IPS-18a (cell line): Measurements from ENCODE around the gene TCF15.

Source experiments
- H3K27ac ChIP-seq: one replicate; pipeline ENCODE4 v1.5.1; 2013; ENCODE audit warnings: low read length
- H3K27me3 ChIP-seq: one replicate; pipeline ENCODE4 v1.6.1; 2013; ENCODE audit warnings: mild to moderate bottlenecking, low read length; ENCODE audit not compliant: control insufficient read depth, insufficient read depth
- H3K36me3 ChIP-seq: one replicate; pipeline ENCODE4 v1.6.1; 2013; ENCODE audit warnings: low read depth, low read length; ENCODE audit not compliant: control insufficient read depth
- H3K4me1 ChIP-seq: one replicate; pipeline ENCODE4 v1.6.1; 2013; ENCODE audit warnings: low read depth, low read length; ENCODE audit not compliant: control insufficient read depth
- H3K4me3 ChIP-seq: one replicate; pipeline ENCODE4 v1.5.1; 2013; ENCODE audit warnings: low read length
- H3K9ac ChIP-seq: one replicate; pipeline ENCODE4 v1.6.1; 2013; ENCODE audit warnings: mild to moderate bottlenecking, low read length, moderate library complexity
- H3K9me3 ChIP-seq: one replicate; pipeline ENCODE4 v1.6.1; 2013; ENCODE audit warnings: low read depth, low read length; ENCODE audit not compliant: control insufficient read depth

Gene TCF15, protein sequence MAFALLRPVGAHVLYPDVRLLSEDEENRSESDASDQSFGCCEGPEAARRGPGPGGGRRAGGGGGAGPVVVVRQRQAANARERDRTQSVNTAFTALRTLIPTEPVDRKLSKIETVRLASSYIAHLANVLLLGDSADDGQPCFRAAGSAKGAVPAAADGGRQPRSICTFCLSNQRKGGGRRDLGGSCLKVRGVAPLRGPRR

DNA sequence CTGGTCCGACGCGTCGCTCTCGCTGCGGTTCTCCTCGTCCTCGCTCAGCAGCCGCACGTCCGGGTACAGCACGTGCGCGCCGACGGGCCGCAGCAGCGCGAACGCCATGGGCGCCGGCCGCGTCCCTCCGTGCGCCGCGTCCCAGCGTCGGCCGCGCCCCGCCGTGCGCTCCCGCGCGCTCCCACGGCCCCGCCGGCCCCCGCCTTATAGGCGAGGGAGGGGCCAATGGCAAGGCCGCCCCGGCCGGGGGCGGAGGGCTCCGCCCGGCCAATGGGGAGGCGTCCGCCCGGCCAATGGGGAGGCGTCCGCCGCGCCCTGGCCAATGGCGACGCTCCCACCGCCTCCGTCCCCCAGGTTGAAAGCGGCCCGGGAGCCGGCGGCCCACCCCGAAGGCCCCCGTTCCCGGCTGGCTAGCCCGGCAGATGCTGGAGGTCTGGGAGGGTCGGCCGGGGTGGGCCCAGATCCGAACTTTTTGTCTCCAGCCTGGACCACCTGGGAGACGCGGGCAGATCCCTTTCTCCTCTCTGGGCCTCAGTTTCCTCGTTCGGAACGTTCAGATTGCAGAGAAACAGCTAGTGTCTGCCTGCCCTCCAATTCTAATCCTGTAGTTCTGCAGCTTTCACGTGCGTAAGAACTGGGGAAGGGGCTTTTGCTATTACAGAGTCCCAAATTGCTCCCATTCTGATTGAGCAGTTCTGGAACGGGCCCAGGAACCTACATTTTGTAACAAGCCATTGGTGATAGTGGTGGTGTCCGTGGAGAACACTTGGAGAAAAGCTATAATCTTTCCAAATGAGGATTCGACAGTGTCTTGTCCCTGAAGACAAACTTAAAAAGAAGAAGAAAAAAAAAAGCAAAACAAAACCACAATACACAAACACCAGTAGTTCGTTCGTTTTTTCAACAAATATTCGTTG is at the start of gene TCF15:
Gene TCF15 (minus strand): TSS at position 180 of the 917 bp plus-strand sequence. CDS start 72 bp downstream, at position 108.
- H3K4me1 ChIP-seq, result peaks cover 12% of the 10 kb centered on the region
- no peak within 1 kb of the TSS for H3K27ac ChIP-seq
- H3K27me3 ChIP-seq, result peaks cover 35% of the 10 kb centered on the region
- no peaks in the 10 kb centered on the region for H3K36me3 ChIP-seq
- no peak within 1 kb of the TSS for H3K9ac ChIP-seq
- H3K9me3 ChIP-seq, result no peaks in the 10 kb centered on the region
- H3K4me3 ChIP-seq, result peak within 1 kb of the TSS; percentile 55

DNA sequence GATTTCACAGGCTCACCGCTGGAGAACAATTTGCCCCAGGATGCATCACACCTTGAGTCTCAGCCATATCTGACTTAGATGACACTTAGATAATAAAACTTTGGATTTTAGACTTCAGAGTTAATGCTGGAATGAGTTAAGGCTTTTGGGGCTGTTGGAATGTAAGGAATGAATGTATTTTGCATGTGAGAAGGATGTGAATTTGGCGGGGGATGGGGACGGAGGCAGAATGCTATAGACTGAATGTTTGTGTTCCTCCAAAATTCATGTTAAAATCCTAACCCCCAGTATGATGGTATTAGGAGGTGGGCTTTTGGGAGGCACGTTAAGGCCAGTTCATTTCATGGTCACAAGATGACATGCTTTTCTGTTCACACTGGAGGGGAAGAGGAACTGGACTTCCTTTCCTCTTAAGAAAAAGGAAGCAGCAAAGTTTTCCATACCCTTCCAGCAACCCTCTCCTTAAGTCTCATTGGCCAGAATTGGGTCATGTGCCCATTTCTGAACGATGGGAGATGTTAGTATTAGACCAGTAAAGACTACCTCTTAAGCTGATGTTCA is 48.7 kb upstream of the TCF15 start:
- H3K4me3 ChIP-seq, result peak overlapping the region; percentile 40
- peaks cover 8% of the 10 kb centered on the region for H3K27me3 ChIP-seq
- H3K36me3 ChIP-seq, result no peaks in the 10 kb centered on the region
- H3K9me3 ChIP-seq, result no peaks in the 10 kb centered on the region
- H3K4me1 ChIP-seq, result peaks cover 53% of the 10 kb centered on the region
- H3K27ac ChIP-seq, result peak overlapping the region; percentile 24
- peak overlapping the region; percentile 21 for H3K9ac ChIP-seq

DNA sequence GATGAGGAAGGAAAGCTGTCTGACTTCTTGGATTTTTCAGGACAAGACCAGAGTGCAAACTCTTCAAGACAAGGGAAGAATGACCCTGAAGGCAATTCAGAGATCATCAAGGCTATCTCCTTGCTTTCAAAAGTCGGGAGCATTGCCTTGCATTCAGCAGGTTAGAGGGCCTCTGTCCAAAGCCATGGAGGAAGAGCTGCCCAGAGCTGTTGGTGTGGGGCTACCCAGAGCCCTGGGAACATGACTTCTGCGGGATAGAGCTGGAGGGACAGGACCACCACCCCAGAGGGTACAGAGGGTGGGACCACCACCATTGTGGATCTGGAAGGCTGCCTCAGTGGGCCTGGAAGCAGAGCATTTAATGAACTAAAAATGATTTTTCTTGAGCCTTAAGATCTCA is 48.1 kb upstream of the TCF15 start:
- Histone ChIP-seq H3K9ac (peak overlapping the region; percentile 21), H3K27me3 (peaks cover 11% of the 10 kb centered on the region), H3K27ac (peak overlapping the region; percentile 24), H3K4me1 (peaks cover 55% of the 10 kb centered on the region), H3K4me3 (peak overlapping the region; percentile 40), H3K9me3 (no peaks in the 10 kb centered on the region), H3K36me3 (no peaks in the 10 kb centered on the region)

DNA sequence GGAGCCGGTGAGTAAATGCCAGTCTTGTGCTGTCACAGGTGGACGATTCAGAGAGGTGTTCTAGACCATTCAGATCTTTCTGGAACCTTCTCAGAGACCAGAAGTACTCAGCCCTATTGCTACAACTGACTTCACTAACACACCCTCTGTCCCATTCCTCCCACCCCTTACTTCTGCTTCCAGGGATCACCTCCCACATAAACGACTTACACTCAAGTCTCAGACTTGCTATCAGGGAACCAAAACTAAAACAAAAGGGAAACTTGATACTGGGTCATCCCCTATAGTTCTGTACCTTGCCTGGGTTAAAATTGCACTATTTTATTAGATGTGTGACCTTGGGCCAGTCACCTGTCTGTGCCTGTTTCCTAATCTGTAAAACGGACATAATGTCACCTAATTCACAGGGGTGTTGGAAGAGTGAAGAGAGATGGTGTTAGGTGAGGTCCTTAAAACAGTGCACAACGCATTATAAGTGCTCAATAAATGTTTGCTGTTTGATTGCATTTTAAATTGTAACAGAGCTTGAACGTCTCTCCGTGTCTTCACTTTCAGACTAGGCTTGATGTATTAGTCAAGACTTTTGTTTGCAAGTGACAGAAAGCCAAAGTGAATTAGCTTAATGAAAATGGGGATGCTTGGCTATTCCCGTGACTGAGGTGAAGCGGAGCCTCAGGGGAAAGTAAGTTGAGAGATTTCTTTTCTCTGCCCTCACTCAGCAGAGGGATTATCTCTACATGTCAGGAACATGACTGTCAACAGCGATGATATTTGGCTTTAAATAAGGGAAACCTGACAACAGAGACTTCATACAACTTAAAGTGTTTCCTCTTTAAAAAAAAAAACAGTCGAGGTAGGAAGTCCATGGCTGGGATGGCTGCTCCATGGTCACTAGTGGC is 45.9 kb upstream of the TCF15 start:
- Histone ChIP-seq H3K4me3 (no peak overlapping the region), H3K27me3 (peaks cover 11% of the 10 kb centered on the region), H3K9ac (no peak overlapping the region), H3K9me3 (no peaks in the 10 kb centered on the region), H3K27ac (no peak overlapping the region), H3K36me3 (no peaks in the 10 kb centered on the region), H3K4me1 (peaks cover 49% of the 10 kb centered on the region)

DNA sequence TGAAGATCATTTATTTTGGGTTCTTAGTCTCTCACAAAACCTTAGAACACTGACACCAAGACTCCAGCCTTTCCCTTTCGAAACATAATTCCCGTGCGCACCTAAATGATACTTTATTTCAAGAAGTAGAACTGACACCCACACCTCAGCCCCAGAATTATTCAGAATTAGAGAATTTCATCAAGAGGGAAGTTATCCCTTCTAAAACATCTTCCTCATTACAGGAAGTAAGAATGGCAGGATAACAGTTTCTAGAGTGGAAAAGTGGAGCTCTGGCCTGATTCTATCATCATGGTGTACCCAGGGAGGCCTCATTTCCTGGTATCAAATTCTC is 44.3 kb upstream of the TCF15 start:
- Histone ChIP-seq H3K27me3 (peaks cover 11% of the 10 kb centered on the region), H3K9ac (no peak overlapping the region), H3K27ac (no peak overlapping the region), H3K9me3 (no peaks in the 10 kb centered on the region), H3K4me3 (no peak overlapping the region), H3K36me3 (peaks cover 7% of the 10 kb centered on the region), H3K4me1 (peaks cover 43% of the 10 kb centered on the region)

DNA sequence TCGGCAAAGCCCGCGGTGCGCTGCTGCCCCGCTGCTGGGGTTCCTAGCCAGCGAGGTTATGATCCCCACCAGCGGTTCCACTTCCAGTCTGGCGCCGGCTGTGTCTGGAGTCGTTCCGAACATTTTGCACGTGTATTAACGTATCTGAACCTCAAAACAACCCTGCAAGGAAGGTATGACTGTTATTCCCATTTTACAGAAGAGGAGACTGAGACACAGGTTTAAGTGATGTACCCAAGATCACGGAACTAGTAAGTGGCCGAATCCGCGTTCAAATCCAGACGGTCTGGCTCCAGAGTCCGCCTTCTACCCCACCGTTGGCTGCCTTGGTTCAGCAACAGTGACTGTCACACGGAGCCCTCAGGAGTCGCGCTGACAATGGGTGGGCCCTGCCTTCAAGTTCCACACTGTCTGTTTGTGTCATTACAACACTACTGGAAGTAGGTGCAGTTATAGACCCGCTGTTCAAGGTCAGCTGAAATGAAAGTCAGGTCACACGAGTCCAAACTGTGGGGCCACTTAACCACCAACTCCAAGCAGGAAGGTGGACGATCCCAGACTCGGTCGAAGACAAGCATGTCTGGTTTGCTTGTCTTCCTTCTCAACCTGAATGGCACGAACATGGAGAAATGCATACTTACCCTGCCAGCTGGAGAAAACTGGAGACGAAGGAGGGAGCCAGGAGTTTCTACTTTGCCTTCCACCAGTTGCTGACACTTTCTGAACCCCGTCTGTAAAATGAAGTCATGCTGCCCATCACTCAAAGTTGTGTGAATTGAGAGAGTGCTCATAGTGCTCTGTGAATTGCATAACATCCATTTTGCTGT is 43.7 kb upstream of the TCF15 start:
- peaks cover 38% of the 10 kb centered on the region for H3K4me1 ChIP-seq
- H3K4me3 ChIP-seq, result peak overlapping the region; percentile 67
- peaks cover 9% of the 10 kb centered on the region for H3K36me3 ChIP-seq
- no peaks in the 10 kb centered on the region for H3K9me3 ChIP-seq
- H3K27ac ChIP-seq, result no peak overlapping the region
- peaks cover 11% of the 10 kb centered on the region for H3K27me3 ChIP-seq
- peak overlapping the region; percentile 70 for H3K9ac ChIP-seq

DNA sequence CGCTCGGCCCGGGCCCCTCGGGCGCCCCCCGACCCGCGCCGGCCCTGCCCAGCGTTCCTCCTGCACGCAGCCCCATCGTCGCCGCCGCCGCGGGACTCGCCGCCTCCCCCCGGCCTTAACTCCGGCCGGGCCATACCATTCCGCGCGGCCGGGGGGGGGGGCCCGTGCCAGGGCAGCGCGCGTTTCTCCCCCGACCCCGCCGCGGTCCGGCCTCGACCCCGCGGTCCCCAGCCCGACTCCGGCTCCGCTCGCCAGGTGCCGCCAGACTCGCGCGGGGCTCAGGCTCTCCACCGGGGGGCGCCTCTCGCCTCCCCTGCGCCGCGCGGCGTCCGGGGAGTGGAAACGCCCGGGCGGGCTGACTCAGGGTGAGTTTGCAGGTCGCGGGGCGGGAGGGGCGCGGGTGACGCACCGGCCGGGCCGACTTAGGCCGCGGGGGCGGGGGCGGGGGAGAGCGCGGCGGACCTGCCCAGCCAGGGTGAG is 43.0 kb upstream of the TCF15 start, which contains the start of gene SRXN1:
Gene SRXN1 (minus strand): TSS at position 91 of the 480 bp plus-strand sequence. CDS start 15 bp downstream, at position 76.
- H3K27ac ChIP-seq, result no peak within 1 kb of the TSS
- no peaks in the 10 kb centered on the region for H3K9me3 ChIP-seq
- H3K36me3 ChIP-seq, result peaks cover 15% of the 10 kb centered on the region
- peak within 1 kb of the TSS; percentile 72 for H3K4me3 ChIP-seq
- peak within 1 kb of the TSS; percentile 70 for H3K9ac ChIP-seq
- H3K27me3 ChIP-seq, result peaks cover 11% of the 10 kb centered on the region
- H3K4me1 ChIP-seq, result peaks cover 31% of the 10 kb centered on the region

DNA sequence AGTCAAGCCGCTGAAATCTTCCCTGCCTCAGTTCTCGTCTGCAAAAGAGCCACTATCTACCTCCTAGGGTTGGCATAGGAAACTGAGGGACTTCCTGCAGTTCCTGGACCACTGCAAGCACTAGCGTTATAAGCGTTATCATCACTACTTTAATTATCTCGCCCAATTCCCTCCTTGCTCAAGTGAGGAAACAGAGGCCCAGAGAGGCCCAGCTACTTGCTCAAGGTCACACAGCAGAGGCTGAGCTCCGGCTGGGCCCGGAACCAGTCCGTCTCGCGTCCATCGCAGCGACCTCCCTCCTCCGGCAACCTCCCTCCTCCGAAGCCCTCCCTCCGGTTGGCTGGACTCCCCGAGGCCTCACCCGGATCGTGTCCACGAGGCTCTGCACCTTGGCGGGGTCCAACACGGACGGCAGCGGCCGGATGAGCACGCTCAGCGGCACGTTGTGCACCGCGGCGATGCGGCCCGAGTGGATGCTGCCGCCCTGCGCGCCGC is 42.6 kb upstream of the TCF15 start:
- Histone ChIP-seq H3K36me3 (peaks cover 20% of the 10 kb centered on the region), H3K4me3 (peak overlapping the region; percentile 72), H3K9me3 (no peaks in the 10 kb centered on the region), H3K27me3 (peaks cover 11% of the 10 kb centered on the region), H3K27ac (no peak overlapping the region), H3K9ac (peak overlapping the region; percentile 51), H3K4me1 (peaks cover 26% of the 10 kb centered on the region)

DNA sequence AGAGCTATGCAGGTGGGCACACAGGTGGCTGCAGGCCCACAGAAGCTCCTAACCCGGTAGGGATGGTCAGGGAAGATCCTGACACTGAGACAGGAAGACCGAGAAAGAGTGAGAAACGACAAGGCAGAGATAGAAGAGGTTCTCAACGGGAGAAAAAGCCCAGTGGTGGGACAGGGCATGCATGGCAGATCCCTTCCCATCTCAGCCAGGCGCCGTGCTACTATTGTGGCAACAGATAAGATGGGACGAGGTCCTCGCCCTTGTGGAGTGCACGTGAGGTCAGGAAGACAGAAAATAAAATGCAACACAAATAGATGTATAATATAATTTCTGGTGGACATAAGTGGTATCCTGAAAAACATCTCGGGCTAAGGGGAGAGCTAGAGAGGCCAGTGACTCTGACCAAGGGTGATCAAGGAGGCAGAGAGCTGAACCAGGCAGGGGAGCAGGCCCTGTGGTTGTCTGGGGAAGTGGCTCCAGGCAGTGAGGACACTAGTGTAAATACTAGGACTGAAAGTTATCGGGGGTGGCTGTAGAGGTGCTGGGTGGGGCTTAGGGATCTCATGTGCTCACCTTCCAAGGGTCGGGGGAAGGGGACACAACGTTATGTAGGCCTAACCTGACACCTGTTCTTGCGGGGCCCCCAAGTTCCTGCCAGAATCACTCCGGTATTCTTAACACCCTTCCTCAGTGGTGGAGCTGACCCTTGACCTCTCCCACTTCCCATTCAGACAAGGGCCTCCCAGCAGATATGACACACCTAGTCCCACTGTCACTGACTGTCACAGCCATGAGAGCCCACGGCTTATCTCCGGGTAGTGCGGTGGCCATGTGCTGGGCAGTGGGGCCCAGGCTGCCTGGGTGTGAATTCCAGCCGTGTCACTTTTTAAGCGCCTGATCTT is 41.9 kb upstream of the TCF15 start:
- Histone ChIP-seq H3K36me3 (peaks cover 26% of the 10 kb centered on the region), H3K27ac (no peak overlapping the region), H3K9me3 (no peaks in the 10 kb centered on the region), H3K4me1 (peaks cover 19% of the 10 kb centered on the region), H3K4me3 (peak overlapping the region; percentile 72), H3K9ac (peak overlapping the region; percentile 51), H3K27me3 (peaks cover 11% of the 10 kb centered on the region)
